HT-29 (cell line): ENCODE results near the gene FXYD2. TPM values are rescaled to one million over a fixed set of nuclear protein-coding genes. Genes with fewer than 3 reads are reported as not detected.
"Not testable (repeated sequence)": the region's sequence is repeated elsewhere in the genome, so short reads cannot be mapped to it uniquely, and the experiment has no call there.

Experiments used
- DNase-seq: peaks from one replicate; pipeline ENCODE4 v3.0.0-alpha.2; 2015; ENCODE audit warnings: low spot score
- total RNA-seq: library from RNA; depleted of rRNA; stranded (reverse); fragments of >200 nt; shearing (Covaris generic); gene quantifications from 2 replicates; pipeline ENCODE4 v1.2.3, GENCODE V29; 2014

FXYD2 gene
- total RNA-seq, 1 experiment from 2014 or later: 2.4 TPM

DNA sequence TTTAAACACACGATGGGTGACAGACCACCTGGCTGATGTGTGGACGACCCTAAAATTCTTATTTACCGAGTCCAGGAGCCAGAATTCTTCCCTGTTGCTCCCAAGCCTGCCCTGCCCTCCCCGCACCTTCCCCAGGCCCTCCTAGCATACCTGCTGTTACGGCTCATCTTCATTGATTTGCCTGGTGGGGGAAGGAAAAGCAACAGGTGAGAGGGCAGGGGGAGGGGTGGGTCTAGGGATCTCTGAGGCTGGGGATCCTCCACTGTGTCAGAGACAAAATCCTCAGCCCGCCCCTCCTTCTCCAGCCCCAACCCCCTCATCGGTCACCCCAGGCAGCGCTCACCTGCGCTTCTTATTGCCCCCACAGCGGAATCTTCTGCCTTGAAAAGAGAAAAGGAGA, 4.0 kb downstream of the FXYD2 start:
- no peak for DNase-seq

GRCh38 chr11:117820071-117820470, 4.5 kb downstream of the FXYD2 start:
- peak; percentile 31 for DNase-seq

DNA sequence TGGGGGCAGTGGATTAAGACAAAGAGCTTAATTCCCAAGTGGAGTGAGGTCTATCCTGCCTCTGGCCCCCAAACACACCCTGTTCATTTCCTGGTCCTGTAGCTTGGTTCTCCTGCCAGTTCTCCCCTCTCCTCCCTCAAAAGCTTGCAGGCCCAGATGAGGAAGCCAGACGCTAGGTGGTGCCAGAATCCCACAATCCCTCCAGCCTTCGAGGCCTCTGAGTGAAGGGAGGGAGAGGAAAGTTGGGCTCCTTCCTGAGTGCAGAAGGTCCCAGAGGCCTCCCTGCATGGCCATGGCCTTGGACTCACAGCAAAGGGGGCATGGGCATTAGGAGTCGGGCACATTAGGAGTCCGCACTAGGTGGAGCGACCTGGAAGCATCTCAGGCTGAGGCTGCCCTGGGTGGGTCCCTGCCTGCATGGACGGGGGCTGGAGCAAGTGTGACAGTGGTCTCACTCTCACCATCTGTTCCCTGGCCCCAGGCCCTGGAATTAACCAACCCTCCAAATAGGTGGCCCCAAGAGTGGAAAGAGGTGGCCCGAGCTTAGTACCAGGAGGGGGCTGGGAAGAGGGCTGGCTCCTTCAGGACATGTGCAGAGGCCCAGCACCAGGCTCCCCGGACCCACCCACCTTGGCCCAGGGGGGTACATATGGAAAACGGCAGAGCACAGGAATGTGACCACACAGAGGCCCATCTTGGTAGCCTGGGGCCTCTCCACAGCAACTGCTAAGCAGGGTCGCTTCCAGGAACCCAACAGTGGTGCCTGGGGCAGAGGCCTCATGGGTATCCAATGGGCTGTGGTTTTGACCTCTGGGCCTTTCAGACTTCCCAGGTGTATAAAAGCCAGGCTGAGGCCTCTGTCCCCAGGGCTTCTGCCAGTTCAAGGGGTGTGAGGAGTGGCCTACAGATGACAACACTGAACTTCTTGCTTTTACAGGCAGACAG, 5.2 kb downstream of the FXYD2 start:
- peak; percentile 91 for DNase-seq

DNA sequence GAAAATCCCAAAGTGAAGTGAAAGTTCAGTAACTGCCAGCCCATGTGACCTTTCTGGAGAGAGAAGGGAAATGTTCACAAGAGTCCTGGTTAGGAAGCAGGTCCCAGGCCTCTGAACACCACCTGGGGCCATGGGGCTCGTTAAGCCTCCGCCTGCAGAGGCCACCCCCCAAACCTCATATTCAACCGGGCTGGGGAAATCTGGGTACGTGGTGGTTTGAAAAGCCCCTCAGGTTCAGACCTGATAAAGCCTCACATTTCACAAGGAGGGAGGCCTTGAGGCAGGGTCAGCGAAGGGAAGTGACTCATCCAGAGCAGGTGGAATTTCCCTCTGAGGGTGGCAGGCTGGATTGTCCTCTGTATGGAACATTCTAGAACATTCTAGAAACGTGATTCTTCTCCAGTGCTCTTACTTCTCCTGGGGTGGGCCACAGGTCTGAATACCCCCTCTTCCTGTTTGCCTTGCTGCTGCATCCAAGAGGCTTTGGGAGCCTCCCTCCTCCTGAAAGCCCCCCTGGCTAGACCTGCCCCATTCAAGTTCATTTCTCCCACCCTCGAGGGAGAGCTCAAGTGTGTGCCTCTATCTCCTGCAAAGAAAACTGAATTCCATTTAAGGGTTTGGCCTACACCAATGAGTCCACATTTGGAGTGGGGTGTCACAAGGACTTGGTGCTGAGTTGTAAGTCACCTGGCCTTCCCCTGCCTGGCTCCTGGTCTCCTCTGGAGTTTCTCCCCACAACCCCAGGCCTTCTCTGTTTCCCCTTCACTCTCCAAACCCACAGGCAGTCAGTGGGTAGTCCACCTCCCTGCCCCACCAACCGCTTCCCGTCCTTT, 6.3 kb downstream of the FXYD2 start:
- DNase-seq: no peak

DNA sequence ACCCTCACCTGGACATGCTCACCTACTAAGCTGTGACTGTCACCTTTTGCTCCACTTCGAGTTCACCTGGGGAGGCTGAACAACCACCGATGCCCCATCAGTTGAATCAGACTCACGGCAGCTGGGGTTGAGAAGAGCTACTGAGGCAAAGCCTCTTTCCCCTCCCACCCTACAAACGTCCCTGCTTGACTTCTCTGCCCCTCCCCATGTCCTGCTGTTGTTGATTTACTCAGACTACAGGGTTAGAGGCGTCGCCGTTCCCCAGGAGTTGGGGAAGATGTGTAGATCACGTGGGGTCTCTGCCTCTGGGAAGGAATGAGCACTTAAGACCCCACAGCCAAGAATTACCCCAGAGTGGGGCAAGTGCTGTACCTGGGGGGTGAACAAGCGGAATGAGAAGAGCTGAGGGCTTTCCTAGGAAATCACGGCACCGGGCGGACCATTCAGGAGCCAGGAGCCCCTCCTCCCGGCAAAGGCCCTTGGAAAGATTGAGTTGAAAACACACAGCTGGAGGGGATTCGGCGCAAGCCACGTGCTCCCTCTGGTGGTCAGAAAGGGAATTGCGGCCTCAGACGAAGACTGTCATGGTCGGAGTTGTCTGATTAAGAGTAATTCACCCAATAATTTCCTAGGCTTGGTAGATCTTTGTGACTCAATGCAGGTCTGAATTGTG, 7.0 kb downstream of the FXYD2 start:
- DNase-seq: peak; percentile 88

- DNase-seq: no peak
Measured at GRCh38 chr11:117816846-117817367, 7.6 kb downstream of the FXYD2 start.

GRCh38 chr11:117816151-117816741, 8.3 kb downstream of the FXYD2 start:
- DNase-seq: peak; percentile 68

- DNase-seq: peak; percentile 22
Measured at GRCh38 chr11:117815262-117815803, 9.2 kb downstream of the FXYD2 start.

- DNase-seq: peak; percentile 89
Measured at GRCh38 chr11:117814766-117815261, 9.7 kb downstream of the FXYD2 start.

- peak; percentile 51 for DNase-seq
Measured at GRCh38 chr11:117814204-117814765, 10.3 kb downstream of the FXYD2 start.

DNA sequence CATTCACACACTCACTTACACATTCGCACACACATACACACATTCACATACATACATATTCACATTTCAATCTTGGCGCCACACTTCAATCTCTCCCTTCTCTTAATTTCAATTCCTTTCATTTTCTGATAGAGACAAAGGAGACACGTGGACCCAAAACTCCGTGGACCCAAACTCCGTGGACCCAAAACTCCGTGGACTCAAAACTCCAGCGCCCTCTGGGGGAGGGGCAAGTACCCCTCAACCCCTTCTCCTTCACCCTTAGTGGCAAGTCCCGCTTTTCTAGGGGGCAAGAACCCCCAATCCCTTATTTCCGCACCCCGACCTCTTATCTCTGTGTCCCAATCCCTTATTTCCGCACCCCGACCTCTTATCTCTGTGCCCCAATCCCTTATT, 14.5 kb downstream of the FXYD2 start:
- DNase-seq: not testable (repeated sequence)

- DNase-seq: peak; percentile 80
Measured at GRCh38 chr11:117809236-117810055, 15.1 kb downstream of the FXYD2 start.

- peak; percentile 29 for DNase-seq
Measured at GRCh38 chr11:117808784-117809183, 15.8 kb downstream of the FXYD2 start.

DNA sequence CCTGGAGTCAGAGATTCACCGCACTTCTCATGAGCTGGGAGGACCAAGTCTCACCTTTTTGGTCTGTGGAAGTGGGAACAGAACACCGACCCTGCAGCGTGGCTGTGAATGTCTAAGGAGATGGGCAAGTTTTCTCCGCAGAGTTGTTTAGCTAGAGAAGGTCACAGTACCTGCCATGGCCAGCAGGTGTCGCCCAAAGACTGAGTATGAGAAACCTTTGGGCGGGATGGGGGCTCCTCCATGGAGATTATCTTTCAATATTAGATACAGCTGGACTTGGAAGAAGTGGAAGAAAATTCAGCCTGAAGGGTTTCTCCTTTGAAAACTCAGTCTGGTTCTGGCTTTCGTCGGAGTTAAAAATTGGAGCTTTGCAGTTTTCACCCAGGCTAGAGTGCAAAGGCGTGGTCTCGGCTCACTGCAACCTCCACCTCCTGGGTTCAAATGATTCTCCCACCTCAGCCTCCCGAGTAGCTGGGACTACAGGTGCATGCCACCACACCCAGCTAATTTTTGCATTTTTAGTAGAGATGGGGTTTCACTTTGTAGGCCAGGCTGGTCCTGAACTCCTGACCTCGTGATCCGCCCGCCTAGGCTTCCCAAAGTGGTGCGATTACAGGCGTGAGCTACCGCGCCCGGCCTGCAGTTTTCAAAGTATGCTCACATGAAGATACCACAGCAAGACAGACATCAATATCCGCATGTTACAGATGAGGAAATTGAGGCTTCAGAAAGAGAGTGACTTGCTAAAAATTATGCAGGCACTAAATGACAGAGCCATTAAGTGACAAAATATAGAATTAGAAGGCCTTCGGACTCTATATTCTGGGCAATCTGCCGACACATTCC, 16.8 kb downstream of the FXYD2 start:
- peak; percentile 84 for DNase-seq

DNA sequence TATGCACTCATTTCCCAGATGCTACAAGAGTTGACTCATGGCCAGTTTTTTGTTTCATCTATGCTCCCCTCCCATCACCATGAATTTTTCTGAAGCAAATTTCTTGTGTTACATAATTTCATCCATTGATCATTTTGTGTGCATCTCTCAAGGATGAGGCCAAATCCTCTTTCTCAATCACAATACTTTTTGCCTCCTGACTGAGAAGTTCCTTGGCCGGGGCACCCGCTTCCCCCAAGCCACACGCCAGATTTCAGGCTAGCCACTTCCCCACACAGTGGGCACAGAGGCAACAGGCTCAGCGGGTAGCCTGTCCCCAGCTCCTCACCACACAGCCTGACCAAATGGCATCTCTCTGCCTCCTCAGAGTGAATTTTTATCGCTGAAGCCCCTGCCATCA, 17.7 kb downstream of the FXYD2 start:
- DNase-seq: no peak

DNA sequence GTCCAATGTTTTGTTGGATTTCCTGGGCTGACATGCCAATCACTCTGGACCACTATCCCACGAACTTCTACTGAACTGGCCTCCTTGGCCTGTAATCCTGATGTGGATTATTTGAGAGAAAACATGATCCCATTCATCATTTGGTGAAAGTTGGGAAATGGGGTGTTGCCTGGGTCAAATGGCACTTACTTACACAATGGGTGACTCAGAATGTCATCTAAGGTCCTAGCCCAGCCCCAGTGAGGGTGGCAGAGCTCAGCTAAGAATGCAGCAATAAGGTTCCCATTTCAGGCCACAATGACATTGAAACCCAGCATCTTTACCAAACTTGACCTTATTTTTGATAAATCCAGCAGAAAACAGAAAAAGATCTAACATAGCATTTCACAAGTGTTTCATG, 19.5 kb downstream of the FXYD2 start:
- DNase-seq: no peak

DNA sequence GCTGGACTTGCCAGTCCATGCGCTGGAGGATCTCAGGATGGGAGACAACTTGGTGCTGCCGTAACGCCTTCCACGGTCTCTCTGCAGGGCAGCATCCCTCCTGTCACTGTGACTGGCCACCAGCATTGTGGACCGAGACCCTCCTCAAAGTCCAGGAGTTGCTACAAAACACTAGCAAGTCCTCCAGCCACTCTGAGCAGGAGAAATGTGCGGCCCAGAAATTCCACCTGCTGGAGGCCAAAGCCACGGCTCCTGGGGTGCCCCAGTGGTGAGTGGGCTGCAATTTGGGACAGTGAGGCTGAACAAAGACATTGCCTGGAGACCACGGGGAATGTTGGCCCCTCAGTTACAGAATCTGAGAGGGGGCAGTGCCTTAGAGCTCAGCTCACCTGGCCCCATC, 20.6 kb downstream of the FXYD2 start:
- no peak for DNase-seq

DNA sequence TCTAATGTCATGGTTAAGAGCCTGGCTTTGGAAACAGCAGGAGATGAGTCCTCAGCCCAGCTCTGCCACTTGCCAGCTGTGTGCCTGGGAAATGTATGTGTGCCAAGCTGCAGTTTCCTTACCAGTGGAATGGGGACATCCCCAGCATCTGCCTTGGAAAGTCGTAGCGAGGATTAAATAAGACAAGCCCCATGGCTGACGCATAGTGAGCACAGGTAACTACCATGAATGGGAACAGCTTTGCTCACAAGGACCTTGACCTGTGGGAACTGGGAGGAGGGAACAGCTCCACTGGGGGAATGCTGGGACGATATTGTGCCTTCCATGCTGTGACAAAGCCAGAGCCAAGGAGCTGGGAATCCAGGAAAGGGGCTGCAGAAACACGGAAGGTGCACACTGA, 24.9 kb downstream of the FXYD2 start:
- DNase-seq: no peak
